ENCODE data around the gene GPX2. TPM values are rescaled to one million over a fixed set of nuclear protein-coding genes. Genes with fewer than 3 reads are reported as not detected.

GPX2 gene
- total RNA-seq, 2 donors from 2014 or later = 5.0 TPM; not detected in 1

DNA sequence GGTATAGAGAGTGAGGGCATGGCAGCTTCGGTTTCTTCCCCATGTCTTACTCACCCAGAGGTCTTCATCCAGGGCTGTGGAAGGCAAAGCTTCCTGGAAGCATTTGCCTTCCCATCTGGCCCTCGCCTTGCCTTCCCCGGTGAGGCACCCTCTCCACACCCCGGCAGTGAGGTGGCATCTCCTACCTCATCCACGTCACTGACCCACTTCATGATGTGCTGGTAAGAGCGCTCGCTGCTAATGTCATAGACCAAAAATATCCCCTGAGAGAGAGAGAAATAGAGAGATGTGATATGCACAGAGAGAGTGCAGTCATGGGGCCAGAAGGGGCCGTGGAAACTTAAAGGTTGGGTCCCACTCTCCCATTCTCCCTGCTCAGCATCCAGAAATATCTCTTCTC, 8.3 kb upstream of the GPX2 start:
- TF ChIP-seq, protein P1, sequence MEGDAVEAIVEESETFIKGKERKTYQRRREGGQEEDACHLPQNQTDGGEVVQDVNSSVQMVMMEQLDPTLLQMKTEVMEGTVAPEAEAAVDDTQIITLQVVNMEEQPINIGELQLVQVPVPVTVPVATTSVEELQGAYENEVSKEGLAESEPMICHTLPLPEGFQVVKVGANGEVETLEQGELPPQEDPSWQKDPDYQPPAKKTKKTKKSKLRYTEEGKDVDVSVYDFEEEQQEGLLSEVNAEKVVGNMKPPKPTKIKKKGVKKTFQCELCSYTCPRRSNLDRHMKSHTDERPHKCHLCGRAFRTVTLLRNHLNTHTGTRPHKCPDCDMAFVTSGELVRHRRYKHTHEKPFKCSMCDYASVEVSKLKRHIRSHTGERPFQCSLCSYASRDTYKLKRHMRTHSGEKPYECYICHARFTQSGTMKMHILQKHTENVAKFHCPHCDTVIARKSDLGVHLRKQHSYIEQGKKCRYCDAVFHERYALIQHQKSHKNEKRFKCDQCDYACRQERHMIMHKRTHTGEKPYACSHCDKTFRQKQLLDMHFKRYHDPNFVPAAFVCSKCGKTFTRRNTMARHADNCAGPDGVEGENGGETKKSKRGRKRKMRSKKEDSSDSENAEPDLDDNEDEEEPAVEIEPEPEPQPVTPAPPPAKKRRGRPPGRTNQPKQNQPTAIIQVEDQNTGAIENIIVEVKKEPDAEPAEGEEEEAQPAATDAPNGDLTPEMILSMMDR (IDR thresholded peaks at IDR 0.05) = no peak
- H3K4me1 ChIP-seq (ENCODE audit: control insufficient read depth in 1 of 2, low read depth in 2 of 2) = peaks cover 6 to 20% of the 10 kb centered on the region in 2 donors
- ATAC-seq (ENCODE audit: insufficient number of reproducible peaks, low FRiP score, low read depth) (no peak), DNase-seq (ENCODE audit: low spot score) (no peak)
- no peaks in the 10 kb centered on the region for H3K9me3 ChIP-seq
- H3K27ac ChIP-seq = no peak overlapping the region
- no peak overlapping the region for H3K4me3 ChIP-seq
- H3K36me3 ChIP-seq = no peaks in the 10 kb centered on the region
- H3K27me3 ChIP-seq (replicated peaks; ENCODE audit: insufficient read depth) = no peaks in the 10 kb centered on the region

DNA sequence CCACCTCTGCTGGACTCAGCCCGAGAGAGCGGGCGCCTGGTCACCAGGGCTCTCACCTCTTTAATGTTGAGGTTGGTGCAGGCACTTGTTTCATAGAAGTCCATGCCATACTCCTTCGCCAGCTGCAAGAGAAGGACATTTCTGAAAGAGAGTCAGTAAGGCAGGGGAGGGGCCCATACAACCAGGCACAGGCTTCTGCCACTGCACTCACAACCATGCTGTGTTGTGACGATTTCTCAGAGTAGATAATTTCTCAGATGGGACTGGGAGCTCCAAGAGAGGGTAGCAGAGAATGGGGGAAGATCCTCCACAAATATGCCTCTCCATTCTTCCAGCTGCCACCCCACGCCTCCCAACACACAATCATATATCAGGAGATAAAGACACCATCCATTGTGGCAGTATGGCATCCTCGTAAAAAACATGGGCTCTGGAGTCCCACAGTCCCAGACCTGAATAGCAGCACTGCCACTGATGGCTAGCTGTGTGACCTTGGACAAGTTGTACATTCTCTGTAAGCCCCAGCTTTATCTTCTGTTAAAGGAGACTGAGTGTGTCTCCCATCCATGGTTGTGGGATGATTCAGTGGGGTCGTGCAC, 6.2 kb upstream of the GPX2 start:
- peaks cover 6 to 20% of the 10 kb centered on the region in 2 donors for H3K4me1 ChIP-seq (ENCODE audit: control insufficient read depth in 1 of 2, low read depth in 2 of 2)
- TF ChIP-seq, protein P1 (IDR thresholded peaks at IDR 0.05) = no peak
- DNase-seq (ENCODE audit: low spot score) (no peak), ATAC-seq (ENCODE audit: insufficient number of reproducible peaks, low FRiP score, low read depth) (no peak)
- H3K9me3 ChIP-seq = no peaks in the 10 kb centered on the region
- H3K27me3 ChIP-seq (replicated peaks; ENCODE audit: insufficient read depth) = no peaks in the 10 kb centered on the region
- no peaks in the 10 kb centered on the region for H3K36me3 ChIP-seq
- H3K4me3 ChIP-seq = no peak overlapping the region
- H3K27ac ChIP-seq = no peak overlapping the region

DNA sequence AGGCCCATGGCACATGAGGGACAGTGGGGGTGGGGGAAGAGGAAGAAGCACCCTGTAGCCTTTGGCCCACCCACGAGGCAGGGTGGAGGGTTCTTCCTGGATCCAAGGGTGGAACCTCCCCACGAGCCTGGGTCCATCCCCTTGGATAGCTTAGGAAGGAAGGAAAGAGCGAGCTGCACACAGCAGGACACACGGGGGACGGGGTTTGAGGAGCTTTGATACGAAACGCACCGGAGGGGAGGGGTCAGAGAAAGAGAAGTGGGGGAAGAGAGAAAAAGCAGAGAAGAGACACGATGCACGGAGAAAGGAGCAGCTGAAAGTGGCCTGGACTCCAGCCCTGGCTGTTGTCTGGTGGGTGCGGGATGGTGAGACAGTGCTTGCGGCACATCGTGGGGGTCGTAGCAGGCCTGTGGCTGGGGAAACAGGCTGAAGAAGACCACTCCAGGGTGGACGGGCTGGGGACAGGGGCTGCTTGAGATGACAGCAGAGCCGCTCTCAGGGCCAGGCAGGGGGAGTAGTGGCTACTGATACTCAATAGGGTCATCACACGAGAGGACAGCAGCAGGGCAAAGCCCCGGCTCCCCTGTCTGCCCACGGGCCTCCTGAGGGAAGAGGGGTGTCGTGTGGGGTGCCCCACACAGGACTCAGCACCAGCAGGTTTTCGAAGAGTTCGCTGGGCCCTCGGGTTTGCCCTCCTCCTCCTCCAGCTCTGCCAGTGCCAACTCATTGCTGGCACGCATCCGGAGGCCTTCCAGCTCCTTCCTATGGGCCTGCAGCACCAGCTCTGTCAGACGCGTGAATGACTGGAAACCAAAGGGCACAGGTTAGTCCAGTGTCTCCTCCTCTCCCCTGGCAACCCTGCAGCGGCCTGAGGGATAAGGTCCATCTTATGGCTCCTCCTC, 5.4 kb upstream of the GPX2 start:
- Histone ChIP-seq H3K36me3 (peaks cover 2% of the 10 kb centered on the region), H3K4me1 (ENCODE audit: control insufficient read depth in 1 of 2, low read depth in 2 of 2) (peaks cover 6 to 16% of the 10 kb centered on the region in 2 donors), H3K9me3 (no peaks in the 10 kb centered on the region), H3K4me3 (no peak overlapping the region), H3K27me3 (replicated peaks; ENCODE audit: insufficient read depth) (no peaks in the 10 kb centered on the region), H3K27ac (no peak overlapping the region)
- no peak for ATAC-seq (ENCODE audit: insufficient number of reproducible peaks, low FRiP score, low read depth)
- no peak for DNase-seq (ENCODE audit: low spot score)
- TF ChIP-seq, protein P1 (IDR thresholded peaks at IDR 0.05) = no peak

DNA sequence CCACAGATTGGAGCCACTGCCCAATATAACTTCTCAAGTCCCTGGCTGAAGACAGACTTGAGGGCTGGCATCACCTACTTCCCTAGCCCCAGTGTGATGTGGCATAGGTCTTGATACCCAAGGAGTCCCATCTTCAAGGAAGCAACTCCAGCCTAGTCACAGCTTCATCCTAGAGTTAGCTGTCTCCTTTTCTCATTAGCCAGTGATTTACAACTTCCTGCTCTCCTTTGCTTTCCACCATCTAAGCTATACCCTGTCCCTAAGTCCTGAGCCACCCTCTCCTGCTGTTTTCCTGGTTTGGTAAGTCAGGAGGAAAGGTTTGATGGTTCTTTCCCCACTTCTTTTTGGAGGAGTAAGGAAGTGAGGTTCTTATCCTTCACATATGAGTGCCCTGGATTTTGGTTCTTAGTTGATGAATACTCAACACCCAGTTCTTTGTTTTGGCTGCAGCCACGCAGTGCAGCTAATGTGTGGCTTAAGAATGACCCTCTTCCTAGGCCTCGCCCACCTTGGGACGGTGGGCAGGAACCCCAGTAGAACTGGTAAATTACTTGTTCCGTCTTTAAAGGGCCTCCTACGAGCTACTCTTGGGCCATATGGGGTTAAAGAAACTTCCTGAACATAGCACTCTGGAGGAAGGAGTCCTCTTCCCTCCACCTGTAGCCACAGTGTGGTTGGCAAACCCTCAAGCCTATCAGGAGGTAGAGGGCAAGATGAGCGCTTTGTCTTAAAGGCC, 3.9 kb upstream of the GPX2 start:
- no peak for DNase-seq (ENCODE audit: low spot score)
- no peaks in the 10 kb centered on the region for H3K9me3 ChIP-seq
- no peak for ATAC-seq (ENCODE audit: insufficient number of reproducible peaks, low FRiP score, low read depth)
- H3K27me3 ChIP-seq (replicated peaks; ENCODE audit: insufficient read depth) = no peaks in the 10 kb centered on the region
- H3K4me1 ChIP-seq (ENCODE audit: control insufficient read depth in 1 of 2, low read depth in 2 of 2) = peaks cover under 1 to 1% of the 10 kb centered on the region in 2 donors
- no peak overlapping the region for H3K27ac ChIP-seq
- peaks cover 6% of the 10 kb centered on the region for H3K36me3 ChIP-seq
- TF ChIP-seq, protein P1 (IDR thresholded peaks at IDR 0.05) = no peak
- no peak overlapping the region for H3K4me3 ChIP-seq
